ENCODE measurements around the gene UBL5. TPM values are rescaled to one million over a fixed set of nuclear protein-coding genes. Genes with fewer than 3 reads are reported as not detected.

The UBL5 gene
- total RNA-seq, 4 donors from 2014 or later, result 177 to 258 (median 207) TPM

- no peak for DNase-seq
- H3K4me3 ChIP-seq, result no peak overlapping the region
- TF ChIP-seq, protein P1, sequence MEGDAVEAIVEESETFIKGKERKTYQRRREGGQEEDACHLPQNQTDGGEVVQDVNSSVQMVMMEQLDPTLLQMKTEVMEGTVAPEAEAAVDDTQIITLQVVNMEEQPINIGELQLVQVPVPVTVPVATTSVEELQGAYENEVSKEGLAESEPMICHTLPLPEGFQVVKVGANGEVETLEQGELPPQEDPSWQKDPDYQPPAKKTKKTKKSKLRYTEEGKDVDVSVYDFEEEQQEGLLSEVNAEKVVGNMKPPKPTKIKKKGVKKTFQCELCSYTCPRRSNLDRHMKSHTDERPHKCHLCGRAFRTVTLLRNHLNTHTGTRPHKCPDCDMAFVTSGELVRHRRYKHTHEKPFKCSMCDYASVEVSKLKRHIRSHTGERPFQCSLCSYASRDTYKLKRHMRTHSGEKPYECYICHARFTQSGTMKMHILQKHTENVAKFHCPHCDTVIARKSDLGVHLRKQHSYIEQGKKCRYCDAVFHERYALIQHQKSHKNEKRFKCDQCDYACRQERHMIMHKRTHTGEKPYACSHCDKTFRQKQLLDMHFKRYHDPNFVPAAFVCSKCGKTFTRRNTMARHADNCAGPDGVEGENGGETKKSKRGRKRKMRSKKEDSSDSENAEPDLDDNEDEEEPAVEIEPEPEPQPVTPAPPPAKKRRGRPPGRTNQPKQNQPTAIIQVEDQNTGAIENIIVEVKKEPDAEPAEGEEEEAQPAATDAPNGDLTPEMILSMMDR (IDR thresholded peaks at IDR 0.05), result no peak
- TF ChIP-seq POLR2A (IDR thresholded peaks at IDR 0.05), result no peak
- H3K4me1 ChIP-seq, result peaks cover 0 to 4% (median 0%) of the 10 kb centered on the region in 4 donors
- no peaks in the 10 kb centered on the region for H3K27me3 ChIP-seq
- H3K36me3 ChIP-seq, result no peaks in the 10 kb centered on the region
- H3K27ac ChIP-seq, result no peak overlapping the region
- no peaks in the 10 kb centered on the region for H3K9me3 ChIP-seq
These were observed 41.4 kb downstream of the UBL5 start for GRCh38 chr19:9868983-9869617.

- Histone ChIP-seq H3K36me3 (no peaks in the 10 kb centered on the region), H3K9me3 (no peaks in the 10 kb centered on the region), H3K27me3 (no peaks in the 10 kb centered on the region), H3K4me1 (no peaks in the 10 kb centered on the region), H3K27ac (no peak overlapping the region), H3K4me3 (no peak overlapping the region)
- TF ChIP-seq, protein P1 (IDR thresholded peaks at IDR 0.05), result no peak
- no peak for TF ChIP-seq POLR2A (IDR thresholded peaks at IDR 0.05)
- no peak for DNase-seq
These were observed 44.1 kb downstream of the UBL5 start for GRCh38 chr19:9871626-9872338.

DNA sequence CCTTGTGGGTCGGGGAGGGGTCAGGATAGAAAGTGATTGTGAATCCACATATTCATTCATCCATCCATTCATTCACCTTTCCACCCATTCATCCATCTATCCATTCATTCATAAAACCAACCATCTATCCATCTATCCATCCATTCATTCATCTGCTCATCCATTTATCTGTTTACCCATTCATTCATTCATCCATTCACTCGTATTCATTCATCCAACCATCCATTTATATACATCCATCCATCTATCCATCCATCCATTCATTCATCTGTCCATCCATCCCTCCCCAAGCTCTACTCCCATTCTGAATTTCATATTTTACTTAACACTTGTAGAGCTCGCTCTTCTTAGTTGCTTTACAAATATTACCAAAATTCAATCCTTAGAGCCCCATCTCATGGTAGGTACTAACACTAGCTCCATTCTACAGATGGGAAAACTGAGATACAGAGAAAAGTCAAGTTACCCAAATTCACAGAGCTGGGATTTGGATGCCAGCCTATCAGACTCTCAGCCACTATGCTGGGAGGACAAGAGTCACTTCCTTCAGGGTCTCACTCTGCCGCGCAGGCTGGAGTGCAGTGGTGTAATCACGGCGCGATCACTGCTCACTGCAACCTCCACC, 45.0 kb downstream of the UBL5 start:
- Histone ChIP-seq H3K4me3 (no peak overlapping the region), H3K27me3 (no peaks in the 10 kb centered on the region), H3K9me3 (no peaks in the 10 kb centered on the region), H3K36me3 (no peaks in the 10 kb centered on the region), H3K4me1 (no peaks in the 10 kb centered on the region), H3K27ac (no peak overlapping the region)
- TF ChIP-seq, protein P1 (IDR thresholded peaks at IDR 0.05), result no peak
- no peak for TF ChIP-seq POLR2A (IDR thresholded peaks at IDR 0.05)
- DNase-seq, result no peak

- Histone ChIP-seq H3K27me3 (no peaks in the 10 kb centered on the region), H3K4me1 (no peaks in the 10 kb centered on the region), H3K36me3 (no peaks in the 10 kb centered on the region), H3K9me3 (no peaks in the 10 kb centered on the region), H3K27ac (no peak overlapping the region), H3K4me3 (no peak overlapping the region)
- TF ChIP-seq, protein P1 (IDR thresholded peaks at IDR 0.05), result no peak
- no peak for TF ChIP-seq POLR2A (IDR thresholded peaks at IDR 0.05)
- DNase-seq, result no peak
These were observed 47.4 kb downstream of the UBL5 start for GRCh38 chr19:9875031-9875627.

DNA sequence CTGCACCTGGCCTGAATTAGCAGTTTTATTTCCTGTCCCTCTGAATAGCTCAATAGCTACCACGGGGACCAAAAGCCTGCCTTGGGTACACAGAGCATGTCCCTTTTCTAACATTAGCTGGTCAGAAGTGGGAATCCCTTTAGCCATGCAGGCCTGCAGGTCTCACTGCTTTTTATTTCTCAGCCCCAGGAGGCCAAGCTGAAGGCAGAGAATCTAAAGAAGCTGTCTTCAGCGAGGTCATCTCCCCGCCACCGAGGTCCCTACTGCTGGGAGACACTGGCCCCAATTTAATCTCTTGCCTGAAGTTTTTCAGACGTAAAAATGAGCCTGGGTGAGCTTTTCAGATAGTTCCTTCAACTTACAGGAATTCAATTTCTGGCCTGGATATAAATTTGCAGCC, 48.1 kb downstream of the UBL5 start:
- TF ChIP-seq, protein P1 (IDR thresholded peaks at IDR 0.05), result no peak
- TF ChIP-seq POLR2A (IDR thresholded peaks at IDR 0.05), result no peak
- H3K27ac ChIP-seq, result no peak overlapping the region
- H3K27me3 ChIP-seq, result no peaks in the 10 kb centered on the region
- no peaks in the 10 kb centered on the region for H3K9me3 ChIP-seq
- no peak for DNase-seq
- no peaks in the 10 kb centered on the region for H3K4me1 ChIP-seq
- no peak overlapping the region for H3K4me3 ChIP-seq
- H3K36me3 ChIP-seq, result no peaks in the 10 kb centered on the region
